GM12878 (cell line): ENCODE results near the gene ROPN1B.
"Not testable (repeated sequence)": the region's sequence is repeated elsewhere in the genome, so short reads cannot be mapped to it uniquely, and the experiment has no call there.

Source experiments
- CBX5 ChIP-seq: sonication (generic); IDR thresholded peaks from 2 replicates; pipeline ENCODE4 v1.6.1; 2016; ENCODE audit warnings: low read depth, moderate library complexity, mild to moderate bottlenecking, inconsistent platforms
- EGR1 ChIP-seq, 2 experiments: IDR thresholded peaks; 1 replicate in 1 of 2; 2 replicates in 1 of 2; pipeline ENCODE4 v1.6.1; 2011 to 2012; ENCODE audit warnings: low read depth in 2 of 2, low read length in 2 of 2, borderline replicate concordance in 1 of 2, mild to moderate bottlenecking in 1 of 2, moderate library complexity in 1 of 2
- EP300 ChIP-seq, 2 experiments: fragments of 150-350 bp in 1 of 2; IDR thresholded peaks; 2 replicates each; pipeline ENCODE4 v1.6.1; 2011 to 2012; ENCODE audit warnings: low read depth in 2 of 2, low read length in 2 of 2, borderline replicate concordance in 1 of 2, improper control_type of control experiment in 1 of 2, inconsistent platforms in 1 of 2; ENCODE audit not compliant: control insufficient read depth in 1 of 2
- HDGF ChIP-seq: fragments of 450-650 bp; IDR thresholded peaks from 2 replicates; pipeline ENCODE4 v1.6.1; 2016; ENCODE audit warnings: antibody characterized with exemption
- JUND ChIP-seq: IDR thresholded peaks from 2 replicates; pipeline ENCODE4 v1.6.1; 2012; ENCODE audit warnings: low read depth, mild to moderate bottlenecking, low read length, improper control_type of control experiment, moderate library complexity
- NFIC ChIP-seq: IDR thresholded peaks from 2 replicates; pipeline ENCODE4 v1.6.1; 2012; ENCODE audit warnings: low read depth, mild to moderate bottlenecking, inconsistent platforms, low read length, moderate library complexity
- POLR2A ChIP-seq: IDR thresholded peaks from 2 replicates; pipeline ENCODE4 v1.6.1; 2011; ENCODE audit warnings: low read depth, mild to moderate bottlenecking, low read length
- RELA ChIP-seq: fragments of 450-650 bp; IDR thresholded peaks from 2 replicates; pipeline ENCODE4 v1.8.0; 2014; ENCODE audit warnings: borderline replicate concordance; ENCODE audit not compliant: partially characterized antibody
- SREBF2 ChIP-seq: IDR thresholded peaks from 2 replicates; pipeline ENCODE4 v1.6.1; 2012; ENCODE audit warnings: mild to moderate bottlenecking, low read length
- ZNF274 ChIP-seq: IDR thresholded peaks from one replicate; pipeline ENCODE4 v1.8.0; 2011; ENCODE audit not compliant: insufficient read length, insufficient read depth
- TF ChIP-seq, protein P1 (sequence below): fragments of 450-650 bp; IDR thresholded peaks from 2 replicates; pipeline ENCODE4 v1.6.1; 2016; ENCODE audit warnings: mild to moderate bottlenecking, moderate library complexity, borderline replicate concordance
- TF ChIP-seq, protein P2 (sequence below), 3 experiments: IDR thresholded peaks in 2 of 3; conservative IDR thresholded peaks in 1 of 3; 2 replicates each; pipeline ENCODE4 v1.5.1; 2011; ENCODE audit warnings: low read depth in 3 of 3, low read length in 3 of 3, mild to moderate bottlenecking in 3 of 3, control low read depth in 2 of 3, moderate library complexity in 2 of 3, inconsistent platforms in 1 of 3, mixed read lengths in 1 of 3; ENCODE audit not compliant: control insufficient read depth in 2 of 3, insufficient read depth in 1 of 3; ENCODE audit errors: extremely low read depth in 1 of 3

DNA sequence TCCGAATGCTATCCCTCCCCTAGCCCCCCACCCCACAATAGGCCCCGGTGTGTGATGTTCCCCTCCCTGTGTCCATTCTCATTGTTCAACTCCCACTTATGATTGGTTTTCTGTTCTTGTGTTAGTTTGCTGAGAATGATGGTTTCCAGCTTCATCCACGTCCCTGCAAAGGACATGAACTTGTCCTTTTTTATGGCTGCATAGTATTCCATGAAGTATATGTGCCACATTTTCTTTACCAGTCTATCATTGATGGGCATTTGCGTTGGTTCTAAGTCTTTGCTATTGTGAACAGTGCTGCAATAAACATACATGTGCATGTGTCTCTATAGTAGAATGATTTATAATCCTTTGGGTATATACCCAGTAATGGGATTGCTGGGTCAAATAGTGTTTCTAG is 12.0 kb upstream of the ROPN1B start:
- not testable (repeated sequence) for TF ChIP-seq RELA; ZNF274; SREBF2; NFIC; HDGF; EP300 (IDR thresholded peaks at IDR 0.05; ENCODE audit: borderline replicate concordance in 1 of 2, control insufficient read depth in 1 of 2, low read depth in 2 of 2, low read length in 2 of 2); CBX5; POLR2A; EGR1 (IDR thresholded peaks at IDR 0.05; ENCODE audit: borderline replicate concordance in 1 of 2, low read depth in 2 of 2, low read length in 2 of 2); JUND
- TF ChIP-seq, protein P1, sequence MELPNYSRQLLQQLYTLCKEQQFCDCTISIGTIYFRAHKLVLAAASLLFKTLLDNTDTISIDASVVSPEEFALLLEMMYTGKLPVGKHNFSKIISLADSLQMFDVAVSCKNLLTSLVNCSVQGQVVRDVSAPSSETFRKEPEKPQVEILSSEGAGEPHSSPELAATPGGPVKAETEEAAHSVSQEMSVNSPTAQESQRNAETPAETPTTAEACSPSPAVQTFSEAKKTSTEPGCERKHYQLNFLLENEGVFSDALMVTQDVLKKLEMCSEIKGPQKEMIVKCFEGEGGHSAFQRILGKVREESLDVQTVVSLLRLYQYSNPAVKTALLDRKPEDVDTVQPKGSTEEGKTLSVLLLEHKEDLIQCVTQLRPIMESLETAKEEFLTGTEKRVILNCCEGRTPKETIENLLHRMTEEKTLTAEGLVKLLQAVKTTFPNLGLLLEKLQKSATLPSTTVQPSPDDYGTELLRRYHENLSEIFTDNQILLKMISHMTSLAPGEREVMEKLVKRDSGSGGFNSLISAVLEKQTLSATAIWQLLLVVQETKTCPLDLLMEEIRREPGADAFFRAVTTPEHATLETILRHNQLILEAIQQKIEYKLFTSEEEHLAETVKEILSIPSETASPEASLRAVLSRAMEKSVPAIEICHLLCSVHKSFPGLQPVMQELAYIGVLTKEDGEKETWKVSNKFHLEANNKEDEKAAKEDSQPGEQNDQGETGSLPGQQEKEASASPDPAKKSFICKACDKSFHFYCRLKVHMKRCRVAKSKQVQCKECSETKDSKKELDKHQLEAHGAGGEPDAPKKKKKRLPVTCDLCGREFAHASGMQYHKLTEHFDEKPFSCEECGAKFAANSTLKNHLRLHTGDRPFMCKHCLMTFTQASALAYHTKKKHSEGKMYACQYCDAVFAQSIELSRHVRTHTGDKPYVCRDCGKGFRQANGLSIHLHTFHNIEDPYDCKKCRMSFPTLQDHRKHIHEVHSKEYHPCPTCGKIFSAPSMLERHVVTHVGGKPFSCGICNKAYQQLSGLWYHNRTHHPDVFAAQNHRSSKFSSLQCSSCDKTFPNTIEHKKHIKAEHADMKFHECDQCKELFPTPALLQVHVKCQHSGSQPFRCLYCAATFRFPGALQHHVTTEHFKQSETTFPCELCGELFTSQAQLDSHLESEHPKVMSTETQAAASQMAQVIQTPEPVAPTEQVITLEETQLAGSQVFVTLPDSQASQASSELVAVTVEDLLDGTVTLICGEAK = not testable (repeated sequence)
- TF ChIP-seq, protein P2, sequence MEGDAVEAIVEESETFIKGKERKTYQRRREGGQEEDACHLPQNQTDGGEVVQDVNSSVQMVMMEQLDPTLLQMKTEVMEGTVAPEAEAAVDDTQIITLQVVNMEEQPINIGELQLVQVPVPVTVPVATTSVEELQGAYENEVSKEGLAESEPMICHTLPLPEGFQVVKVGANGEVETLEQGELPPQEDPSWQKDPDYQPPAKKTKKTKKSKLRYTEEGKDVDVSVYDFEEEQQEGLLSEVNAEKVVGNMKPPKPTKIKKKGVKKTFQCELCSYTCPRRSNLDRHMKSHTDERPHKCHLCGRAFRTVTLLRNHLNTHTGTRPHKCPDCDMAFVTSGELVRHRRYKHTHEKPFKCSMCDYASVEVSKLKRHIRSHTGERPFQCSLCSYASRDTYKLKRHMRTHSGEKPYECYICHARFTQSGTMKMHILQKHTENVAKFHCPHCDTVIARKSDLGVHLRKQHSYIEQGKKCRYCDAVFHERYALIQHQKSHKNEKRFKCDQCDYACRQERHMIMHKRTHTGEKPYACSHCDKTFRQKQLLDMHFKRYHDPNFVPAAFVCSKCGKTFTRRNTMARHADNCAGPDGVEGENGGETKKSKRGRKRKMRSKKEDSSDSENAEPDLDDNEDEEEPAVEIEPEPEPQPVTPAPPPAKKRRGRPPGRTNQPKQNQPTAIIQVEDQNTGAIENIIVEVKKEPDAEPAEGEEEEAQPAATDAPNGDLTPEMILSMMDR (IDR thresholded peaks at IDR 0.05 in 2 of 3, conservative IDR thresholded peaks at IDR 0.05 in 1 of 3; ENCODE audit: control insufficient read depth in 2 of 3, extremely low read depth in 1 of 3, insufficient read depth in 1 of 3, low read depth in 3 of 3, low read length in 3 of 3) = not testable (repeated sequence)
